Stimulated activated CD8-positive, alpha-beta memory T cell treated with anti-CD3 and anti-CD28 coated beads, Interleukin-4, amount 100 ng/mL, for 1 hour (primary cell): ENCODE measurements around the gene WDR59.
A peak's percentile ranks its signal among the peaks of the same experiment; 100 is the strongest.
"Not testable (repeated sequence)": the region's sequence is repeated elsewhere in the genome, so short reads cannot be mapped to it uniquely, and the experiment has no call there.

ENCODE experiments used
- DNase-seq, 2 donors: peaks; one replicate each; pipeline ENCODE4 v3.0.0-alpha.2; 2020; ENCODE audit warnings: low read depth in 2 of 2, low spot score in 1 of 2

Gene WDR59, protein sequence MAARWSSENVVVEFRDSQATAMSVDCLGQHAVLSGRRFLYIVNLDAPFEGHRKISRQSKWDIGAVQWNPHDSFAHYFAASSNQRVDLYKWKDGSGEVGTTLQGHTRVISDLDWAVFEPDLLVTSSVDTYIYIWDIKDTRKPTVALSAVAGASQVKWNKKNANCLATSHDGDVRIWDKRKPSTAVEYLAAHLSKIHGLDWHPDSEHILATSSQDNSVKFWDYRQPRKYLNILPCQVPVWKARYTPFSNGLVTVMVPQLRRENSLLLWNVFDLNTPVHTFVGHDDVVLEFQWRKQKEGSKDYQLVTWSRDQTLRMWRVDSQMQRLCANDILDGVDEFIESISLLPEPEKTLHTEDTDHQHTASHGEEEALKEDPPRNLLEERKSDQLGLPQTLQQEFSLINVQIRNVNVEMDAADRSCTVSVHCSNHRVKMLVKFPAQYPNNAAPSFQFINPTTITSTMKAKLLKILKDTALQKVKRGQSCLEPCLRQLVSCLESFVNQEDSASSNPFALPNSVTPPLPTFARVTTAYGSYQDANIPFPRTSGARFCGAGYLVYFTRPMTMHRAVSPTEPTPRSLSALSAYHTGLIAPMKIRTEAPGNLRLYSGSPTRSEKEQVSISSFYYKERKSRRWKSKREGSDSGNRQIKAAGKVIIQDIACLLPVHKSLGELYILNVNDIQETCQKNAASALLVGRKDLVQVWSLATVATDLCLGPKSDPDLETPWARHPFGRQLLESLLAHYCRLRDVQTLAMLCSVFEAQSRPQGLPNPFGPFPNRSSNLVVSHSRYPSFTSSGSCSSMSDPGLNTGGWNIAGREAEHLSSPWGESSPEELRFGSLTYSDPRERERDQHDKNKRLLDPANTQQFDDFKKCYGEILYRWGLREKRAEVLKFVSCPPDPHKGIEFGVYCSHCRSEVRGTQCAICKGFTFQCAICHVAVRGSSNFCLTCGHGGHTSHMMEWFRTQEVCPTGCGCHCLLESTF

DNA sequence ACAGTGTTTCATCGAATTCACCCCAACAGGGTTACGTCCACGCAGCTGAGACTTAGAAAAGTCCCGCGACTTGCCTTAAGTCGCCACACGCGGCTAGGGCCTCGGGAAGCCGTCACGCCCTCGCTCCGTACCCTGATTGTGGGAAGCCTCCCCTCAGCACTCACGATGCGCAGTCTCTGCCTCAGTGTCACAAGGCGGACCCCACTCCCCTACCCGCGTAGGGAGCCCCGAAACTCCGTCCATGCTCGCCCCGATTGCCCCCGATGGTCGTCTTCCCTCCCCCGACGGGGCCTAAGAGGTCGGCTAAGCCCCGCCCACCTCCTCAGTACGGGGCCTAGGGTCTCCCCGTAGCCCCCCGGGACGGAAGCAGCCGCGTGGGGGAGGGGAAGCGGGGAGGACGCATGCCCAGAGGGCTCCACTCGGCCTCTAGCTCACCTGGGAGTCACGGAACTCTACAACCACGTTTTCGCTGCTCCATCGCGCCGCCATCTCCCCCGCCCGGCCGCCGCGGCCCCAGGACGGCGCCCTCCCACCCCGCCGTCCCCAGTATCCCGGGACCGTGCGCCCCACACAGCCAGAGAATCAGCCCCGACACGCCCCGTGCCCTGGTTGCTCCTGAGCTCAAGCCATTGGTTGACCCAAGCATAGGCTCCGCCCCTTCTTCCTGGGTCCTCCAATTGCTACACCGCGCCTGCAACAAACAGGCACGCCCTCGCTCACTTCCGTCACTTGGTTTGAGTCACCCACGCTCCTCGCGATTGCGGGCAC, at the start of gene WDR59:
Gene WDR59 (minus strand): TSS at position 595 of the 768 bp plus-strand sequence. CDS start 106 bp downstream, at position 489.
- peak; percentile 93 to 95 for DNase-seq

DNA sequence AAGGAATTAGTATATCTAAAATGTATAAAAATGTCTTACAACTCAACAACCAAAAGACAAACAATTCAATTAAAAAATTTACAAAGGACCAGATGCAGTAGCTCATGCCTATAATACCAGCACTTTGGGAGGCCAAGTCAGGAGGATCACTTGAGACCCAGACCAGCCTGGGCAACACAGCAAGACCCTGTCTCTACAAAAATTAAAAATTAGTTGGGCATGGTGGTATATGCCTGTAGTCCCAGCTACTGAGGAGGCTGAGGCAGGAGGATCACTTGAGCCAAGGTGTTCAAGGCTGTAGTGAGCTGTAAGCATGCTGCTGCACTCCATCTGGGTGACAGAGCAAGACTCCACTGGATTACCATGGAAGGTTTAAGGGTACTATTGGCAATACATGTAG, 47.7 kb upstream of the WDR59 start:
- no peak for DNase-seq

DNA sequence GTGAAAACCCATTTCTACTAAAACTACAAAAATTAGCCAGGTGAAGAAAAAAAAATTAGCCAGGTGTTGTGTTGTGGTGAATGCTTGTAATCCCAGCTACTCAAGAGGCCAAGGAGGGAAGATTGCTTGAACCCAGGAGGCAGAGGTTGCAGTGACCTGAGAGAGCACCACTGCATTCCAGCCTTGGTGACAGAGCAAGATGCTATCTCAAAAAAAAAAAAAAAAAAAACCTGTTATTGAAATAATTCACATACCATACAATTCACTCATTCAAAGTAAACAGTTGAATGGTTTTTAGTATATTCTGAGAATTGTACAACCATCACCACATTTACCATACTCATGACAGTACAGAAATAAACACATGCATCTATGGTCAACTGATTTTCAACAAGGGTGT, 44.9 kb upstream of the WDR59 start:
- DNase-seq: no peak

DNA sequence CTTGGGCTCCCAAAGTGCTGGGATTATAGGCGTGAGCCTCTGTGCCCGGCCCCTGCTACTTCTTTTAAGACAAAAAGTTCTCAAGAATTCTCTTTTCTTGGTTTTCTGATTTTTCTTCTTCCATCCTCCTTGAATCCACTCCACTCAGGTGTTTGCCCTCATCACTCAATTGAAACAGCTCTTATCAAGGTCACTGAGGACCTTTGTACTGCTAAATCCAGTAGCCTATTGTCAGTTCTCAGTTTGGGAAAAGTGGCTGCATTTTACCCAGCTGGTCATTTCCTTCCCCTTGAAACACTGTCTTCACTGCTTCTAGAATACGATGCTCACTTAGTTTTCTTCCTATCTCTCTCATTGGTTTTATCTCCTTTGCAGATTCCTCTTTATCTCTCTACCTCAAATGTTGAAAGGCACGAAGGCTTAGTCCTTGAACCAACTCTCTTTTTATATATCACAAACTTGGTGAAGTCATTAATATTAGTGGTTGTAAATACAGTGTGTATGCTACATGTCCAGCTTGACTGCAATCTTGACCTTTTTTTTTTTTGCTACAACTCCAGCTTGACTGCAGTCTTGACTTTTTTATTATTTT, 43.7 kb upstream of the WDR59 start:
- DNase-seq: no peak

DNA sequence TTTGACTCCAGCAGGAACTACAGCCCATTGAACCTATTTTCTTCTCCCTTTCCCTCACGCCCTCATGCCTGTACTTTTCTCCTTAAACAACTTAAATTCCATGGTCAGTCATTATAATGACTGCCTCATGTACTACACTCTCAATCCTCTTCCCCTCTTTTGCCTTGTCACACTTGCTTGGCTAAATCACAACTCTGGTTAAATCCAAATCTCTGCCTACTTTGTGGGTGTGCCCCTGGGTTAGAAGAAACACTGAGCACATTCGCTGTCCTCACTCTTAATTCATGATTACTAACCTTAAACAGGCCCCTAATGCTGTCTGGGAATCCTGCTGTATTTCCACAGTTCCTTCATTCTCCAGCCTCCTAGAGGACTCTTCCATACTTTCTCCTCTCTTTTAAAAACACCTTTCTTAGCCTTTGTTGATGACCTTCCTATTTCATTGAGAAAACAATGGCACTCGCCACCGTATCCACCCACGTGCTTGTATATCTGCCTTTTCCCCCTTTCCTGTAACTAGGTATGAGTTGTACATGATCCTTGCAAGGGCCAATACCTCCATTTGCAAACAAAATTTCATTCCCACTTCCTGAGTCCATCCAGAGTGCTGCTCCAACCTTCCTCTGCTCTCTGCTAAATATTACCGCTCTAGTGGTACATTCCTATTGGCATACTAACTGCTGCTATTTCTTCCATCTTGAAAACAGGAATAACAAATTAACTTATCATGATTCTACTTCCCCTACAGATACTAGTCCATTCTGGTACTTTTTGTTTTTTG, 42.8 kb upstream of the WDR59 start:
- no peak for DNase-seq

DNA sequence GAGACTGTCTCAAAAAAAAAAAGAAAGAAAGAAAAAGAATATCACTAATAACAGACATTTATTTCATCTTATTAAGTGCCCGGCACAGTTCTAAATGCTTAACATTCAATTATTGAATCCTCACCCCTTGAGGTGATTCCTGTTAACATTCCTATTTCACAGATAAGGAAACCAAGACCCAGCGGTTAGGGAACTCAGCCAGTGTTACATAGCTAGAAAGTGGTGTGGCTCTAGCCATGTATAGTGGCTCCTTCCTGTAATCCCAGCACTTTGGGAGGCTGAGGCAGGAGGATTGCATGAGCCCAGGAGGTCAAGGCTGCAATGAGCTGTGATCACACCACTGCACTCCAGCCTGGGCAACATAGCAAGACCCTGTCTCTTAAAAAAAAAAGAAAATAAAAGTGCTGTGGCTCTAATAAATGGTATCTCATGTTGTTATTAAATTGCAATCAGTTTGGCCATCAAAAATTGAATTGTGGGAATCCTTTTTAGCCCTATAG, 42.0 kb upstream of the WDR59 start:
- no peak for DNase-seq

DNA sequence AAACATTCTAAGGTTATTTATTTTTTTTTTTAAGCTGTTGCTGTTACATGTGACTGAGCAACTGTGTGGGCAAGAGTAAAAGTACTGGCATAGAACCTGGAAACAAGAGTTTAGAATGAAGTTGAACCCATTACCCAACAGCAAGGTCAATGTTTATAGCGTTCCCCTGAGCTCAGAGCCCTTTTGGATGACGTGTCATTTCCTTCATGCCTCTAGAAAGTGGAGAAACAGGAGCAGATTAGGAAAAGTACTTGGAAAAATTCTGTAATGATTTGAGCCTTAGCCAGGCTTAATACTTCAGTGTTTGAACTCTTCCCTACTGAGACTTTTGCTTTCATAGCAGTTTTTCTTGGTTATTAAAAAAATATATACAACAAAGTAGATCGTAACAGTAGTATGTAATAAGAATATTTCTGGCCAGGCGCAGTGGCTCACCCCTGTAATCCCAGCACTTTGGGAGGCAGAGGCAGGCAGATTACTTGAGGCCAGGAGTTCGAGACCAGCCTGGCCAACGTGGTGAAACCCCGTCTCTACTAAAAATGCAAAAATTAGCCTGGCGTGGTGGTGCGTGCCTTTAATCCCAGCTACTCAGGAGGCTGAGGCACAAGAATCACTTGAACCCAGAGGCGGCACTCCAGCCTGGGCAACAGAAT, 41.4 kb upstream of the WDR59 start:
- not testable (repeated sequence) for DNase-seq

DNA sequence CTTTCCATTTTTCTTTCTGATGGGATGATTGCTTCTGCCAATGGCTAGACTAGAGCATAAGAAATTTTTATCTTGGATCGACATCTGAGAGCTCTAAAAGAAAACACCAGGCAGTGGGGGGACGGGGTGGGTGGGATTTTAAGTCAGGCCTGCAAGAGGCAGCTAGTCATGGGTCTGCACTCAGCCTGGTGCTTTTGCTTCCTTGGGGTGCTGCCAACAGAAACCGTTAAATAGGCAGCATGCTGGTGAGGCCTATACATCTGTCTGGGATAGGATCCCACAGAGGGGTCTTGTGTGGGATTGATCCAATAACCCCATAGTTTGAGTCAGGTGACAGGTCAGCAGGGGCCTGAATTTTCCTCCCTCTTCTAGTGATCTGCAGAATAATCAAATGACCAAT, 40.8 kb upstream of the WDR59 start:
- DNase-seq: no peak

DNA sequence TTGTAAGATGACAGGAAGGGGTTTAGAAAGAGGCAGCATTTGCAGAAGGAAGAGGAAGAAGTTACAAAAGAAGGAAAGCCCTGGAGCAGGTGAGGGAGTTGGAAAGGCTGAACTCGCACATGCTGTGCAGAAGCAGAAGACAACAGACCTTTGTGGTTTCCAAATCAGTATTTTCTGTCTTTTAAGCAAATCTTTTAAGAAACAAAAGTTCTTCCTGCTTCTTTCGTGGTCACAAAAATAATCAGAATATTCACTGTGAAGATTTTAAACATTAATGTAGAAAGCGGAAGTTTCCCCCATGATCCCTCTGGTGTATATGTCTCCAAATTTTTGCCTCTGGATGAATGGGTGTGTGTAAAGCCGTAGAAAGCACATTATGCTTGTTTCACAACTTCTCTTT, 39.7 kb upstream of the WDR59 start:
- no peak for DNase-seq

DNA sequence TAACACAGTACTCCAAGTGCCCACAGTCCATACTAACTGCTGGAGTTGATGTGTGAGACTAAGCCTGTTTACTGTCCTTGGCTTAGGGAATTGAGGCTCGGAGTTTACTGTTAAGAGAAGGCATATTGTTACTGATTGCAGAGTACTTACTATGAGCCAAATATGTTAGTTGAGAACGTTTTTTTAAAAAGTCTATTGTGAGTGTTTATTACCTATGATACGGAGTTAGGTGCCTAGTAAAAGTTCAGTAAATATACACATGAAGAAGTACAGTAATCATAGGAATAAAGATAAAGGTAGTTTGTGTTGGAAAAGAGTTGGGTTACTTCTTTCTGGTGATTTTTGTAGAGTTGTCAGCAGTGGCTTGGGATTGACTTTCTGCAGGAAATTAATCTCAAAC, 39.3 kb upstream of the WDR59 start:
- DNase-seq: no peak

DNA sequence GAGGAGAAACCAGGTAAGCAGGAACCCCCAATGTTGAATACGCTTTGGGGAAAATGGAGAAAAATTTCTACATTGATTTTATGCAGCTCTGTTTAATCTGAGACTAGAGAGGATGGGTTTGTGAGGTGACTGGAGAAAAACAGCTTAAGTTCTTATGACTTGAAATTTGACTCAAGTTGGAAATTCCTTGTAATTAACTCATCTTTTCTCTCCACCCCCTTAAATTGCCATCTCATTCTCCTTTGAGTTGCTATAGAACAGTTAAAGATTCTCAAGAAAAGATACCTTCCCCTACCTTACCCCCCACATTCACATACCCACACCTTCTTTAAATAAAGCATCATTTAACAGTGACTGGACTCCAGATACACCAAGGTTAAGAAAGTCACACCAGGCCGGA, 38.1 kb upstream of the WDR59 start:
- DNase-seq: no peak

DNA sequence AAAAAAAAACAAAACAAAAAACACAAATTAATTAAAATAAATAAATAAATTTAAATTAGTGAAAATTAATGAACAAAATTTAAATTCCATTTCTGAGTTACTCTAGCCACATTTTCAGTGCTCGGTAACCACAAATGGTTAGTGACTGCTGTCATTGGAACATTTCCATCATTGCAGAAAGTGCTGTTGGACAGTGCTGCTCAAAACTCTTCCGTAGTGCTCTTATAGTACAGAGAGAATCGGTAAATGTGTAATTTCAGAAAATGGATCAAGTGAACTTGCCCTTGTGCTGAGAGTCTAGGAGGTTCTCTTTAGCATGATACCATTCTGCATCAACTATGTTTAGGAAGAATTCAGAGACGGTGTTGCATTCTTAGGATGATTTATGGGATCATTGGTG, 37.6 kb upstream of the WDR59 start:
- no peak for DNase-seq

DNA sequence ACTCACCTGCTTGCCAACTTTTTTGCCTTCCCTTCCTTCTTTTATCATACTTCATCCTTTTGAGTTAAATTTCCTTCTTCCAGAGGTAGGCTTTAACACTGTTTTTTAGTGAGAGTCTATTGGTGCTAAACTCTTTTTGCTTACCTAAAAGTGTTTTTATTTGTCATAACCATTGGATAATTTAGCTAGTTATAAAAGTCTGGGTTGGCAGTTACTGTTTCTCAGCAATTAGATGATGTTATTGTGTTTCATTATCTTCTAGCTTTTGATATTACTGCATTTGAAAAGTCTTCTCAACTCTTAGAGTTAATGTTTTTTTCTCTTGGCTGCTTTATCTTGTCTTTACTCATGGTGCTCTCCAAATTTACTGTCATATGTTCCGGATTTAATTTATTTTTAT, 36.5 kb upstream of the WDR59 start:
- DNase-seq: no peak

DNA sequence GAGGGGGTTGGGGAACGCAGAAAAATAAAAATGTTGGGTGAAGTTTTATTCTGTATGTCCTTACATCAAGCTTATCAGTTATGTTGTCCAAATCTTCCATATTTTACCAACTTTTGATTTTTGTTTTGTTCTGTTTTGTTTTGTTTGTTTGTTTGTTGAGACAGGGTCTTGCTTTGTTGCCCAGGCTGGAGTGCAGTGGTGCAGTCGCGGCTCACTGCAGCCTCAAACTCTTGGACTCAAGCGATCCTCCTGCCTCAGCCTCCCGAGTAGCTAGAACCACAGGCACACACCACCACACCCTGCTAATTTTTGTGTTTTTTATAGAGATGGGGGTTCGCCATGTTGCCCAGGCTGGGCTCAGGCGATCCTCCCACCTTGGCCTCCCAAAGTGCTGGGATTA, 34.7 kb upstream of the WDR59 start:
- DNase-seq: no peak

DNA sequence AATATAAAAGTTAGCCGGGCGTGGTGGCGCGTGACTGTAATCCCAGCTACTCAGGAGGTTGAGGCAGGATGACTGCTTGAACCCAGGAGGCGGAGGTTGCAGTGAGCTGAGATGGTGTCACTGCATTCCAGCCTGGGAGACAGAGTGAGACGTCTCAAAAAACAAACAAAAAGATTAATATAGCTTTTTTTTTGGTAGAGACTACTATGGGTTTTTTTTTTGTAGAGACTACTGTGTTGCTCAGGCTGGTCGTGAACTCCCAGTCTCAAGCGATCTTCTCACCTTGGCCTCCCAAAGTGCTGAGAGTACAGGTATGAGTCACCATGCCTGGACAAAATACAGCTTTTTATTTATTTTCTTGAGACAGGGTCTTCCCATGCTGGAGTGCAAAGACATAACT, 34.1 kb upstream of the WDR59 start:
- DNase-seq: no peak

DNA sequence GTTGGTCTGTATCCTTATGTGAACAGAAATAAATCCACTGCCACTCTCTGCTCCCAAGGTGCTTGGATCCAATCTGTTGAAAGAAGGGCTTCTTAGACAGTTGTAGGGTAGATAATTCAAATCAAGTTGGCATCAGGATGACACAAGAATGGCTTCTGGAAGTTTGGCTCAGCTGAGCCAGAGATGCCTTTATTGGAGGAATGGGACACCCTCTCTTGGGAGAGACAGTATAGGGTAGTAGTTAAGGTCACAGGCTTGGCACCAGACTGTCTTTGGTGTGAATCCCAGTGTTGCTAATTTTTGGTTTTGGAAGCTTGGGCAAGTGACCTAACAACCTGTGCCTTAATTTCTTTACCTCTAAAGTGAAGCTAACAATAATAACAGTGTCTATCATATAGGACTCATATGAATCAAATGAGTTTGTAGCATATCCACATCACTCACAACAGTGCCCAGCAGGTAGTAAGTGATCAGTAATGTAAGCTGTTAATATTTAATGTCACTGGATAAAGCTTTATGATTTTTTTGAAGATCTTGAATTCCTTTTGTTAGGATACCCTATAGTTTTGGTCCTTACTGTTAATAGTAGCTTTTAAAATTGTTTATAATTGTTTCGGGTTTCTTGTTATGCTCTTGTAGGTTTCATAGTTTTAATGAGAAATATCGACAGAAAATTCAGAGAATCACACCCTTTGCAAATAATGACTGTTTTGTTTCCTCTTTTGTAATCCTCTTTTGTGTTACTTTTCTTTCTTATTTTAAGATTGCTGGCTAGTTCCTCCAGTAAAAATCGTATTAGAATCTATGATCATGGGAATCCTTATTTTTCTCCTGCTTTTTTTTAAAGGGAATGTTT, 33.0 kb upstream of the WDR59 start:
- DNase-seq: no peak

DNA sequence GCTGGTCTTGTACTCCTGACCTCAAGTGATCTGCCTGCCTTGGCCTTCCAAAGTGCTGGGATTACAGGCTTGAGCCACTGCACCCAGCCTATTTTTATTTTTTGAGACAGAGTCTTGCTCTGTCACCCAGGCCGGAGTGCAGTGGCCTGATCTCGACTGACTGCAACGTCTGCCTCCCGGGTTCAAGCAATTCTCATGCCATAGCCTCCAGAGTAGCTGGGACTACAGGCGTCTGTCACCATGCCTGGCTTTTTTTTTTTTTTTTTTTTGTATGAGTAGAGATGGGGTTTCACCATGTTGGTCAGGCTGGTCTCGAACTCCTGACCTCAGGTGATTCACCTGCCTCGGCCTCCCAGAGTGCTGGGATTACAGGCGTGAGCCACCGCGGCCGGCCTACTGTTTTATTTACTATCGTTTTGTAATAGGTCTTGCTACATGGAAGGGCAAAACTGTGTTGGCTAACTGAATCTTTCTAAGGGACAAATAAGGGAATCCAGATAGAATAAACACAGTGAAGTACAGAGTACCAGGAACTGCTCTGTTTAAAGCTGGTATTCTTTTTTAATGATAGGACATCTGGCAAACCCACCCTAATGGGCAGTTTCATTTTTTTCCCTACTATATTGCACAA, 31.6 kb upstream of the WDR59 start:
- DNase-seq: not testable (repeated sequence)

DNA sequence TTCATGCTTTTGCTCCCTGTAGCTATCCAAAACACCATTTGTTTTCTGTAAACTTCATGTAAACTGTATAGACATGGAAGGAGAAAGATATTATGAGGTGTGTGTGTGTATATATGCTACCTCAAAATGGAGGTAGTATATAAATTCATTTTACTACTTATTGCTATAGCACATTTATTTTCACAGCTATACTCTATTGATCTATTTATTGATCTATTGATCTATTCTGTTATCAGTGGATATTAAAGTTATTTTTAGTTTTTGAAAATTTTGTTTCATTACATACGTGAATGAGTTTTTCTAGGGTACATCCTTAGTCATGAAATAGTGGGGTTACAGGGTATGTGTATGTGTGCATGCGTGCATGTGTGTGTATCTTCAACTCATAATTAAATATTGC, 29.4 kb upstream of the WDR59 start:
- no peak for DNase-seq
